A549 (cell line): Measurements from ENCODE around the gene ATP2C2.

ENCODE experiments used
- BHLHE40 ChIP-seq: IDR thresholded peaks from 2 replicates; pipeline ENCODE4 v1.6.1; 2012; ENCODE audit warnings: low read depth, low read length, inconsistent platforms
- EHMT2 ChIP-seq: fragments of 200-600 bp; sonication (generic); IDR thresholded peaks from 2 replicates; pipeline ENCODE4 v1.6.1; 2016; ENCODE audit warnings: antibody characterized with exemption, low read depth, mild to moderate bottlenecking, moderate library complexity
- EP300 ChIP-seq, 2 experiments: fragments of >200 bp; sonication (Bioruptor Twin); formaldehyde crosslinking; IDR thresholded peaks; 2 replicates in 1 of 2; 3 replicates in 1 of 2; pipeline ENCODE4 v1.6.1; 2016 to 2017
- HOXB13 ChIP-seq: fragments of 250-450 bp; sonication (Bioruptor Pico); IDR thresholded peaks from 2 replicates; pipeline ENCODE4 v1.5.0; 2020; ENCODE audit warnings: low read depth, mild to moderate bottlenecking, moderate library complexity
- JUN ChIP-seq, 2 experiments: fragments of >200 bp; sonication (Bioruptor Twin); formaldehyde crosslinking; IDR thresholded peaks; 2 replicates in 1 of 2; 3 replicates in 1 of 2; pipeline ENCODE4 v1.6.1; 2016 to 2017
- KDM1A ChIP-seq: fragments of 200-600 bp; sonication (generic); IDR thresholded peaks from 2 replicates; pipeline ENCODE4 v1.6.1; 2016; ENCODE audit warnings: low read depth, mild to moderate bottlenecking
- MAZ ChIP-seq: fragments of 150-350 bp; IDR thresholded peaks from 2 replicates; pipeline ENCODE4 v1.6.1; 2014; ENCODE audit warnings: antibody characterized with exemption, low read depth, low read length, borderline replicate concordance
- RAD21 ChIP-seq, 2 experiments: fragments of >200 bp in 1 of 2; sonication (Bioruptor Twin) in 1 of 2; formaldehyde crosslinking in 1 of 2; IDR thresholded peaks in 1 of 2; conservative IDR thresholded peaks in 1 of 2; 2 replicates in 1 of 2; 3 replicates in 1 of 2; pipeline ENCODE4 v1.6.1; 2012 to 2018; ENCODE audit warnings: inconsistent platforms in 1 of 2
- RFX5 ChIP-seq: fragments of 450-650 bp; IDR thresholded peaks from 2 replicates; pipeline ENCODE4 v1.7.1; 2014; ENCODE audit warnings: antibody characterized with exemption, mild to moderate bottlenecking, moderate library complexity
- SMC3 ChIP-seq: fragments of >200 bp; sonication (Bioruptor Twin); formaldehyde crosslinking; IDR thresholded peaks from 3 replicates; pipeline ENCODE4 v1.6.1; 2018; ENCODE audit warnings: inconsistent platforms
- TF ChIP-seq, protein P1 (sequence below): fragments of >200 bp; sonication (Bioruptor Twin); formaldehyde crosslinking; IDR thresholded peaks from 3 replicates; pipeline ENCODE4 v1.5.1; 2016
- TF ChIP-seq, protein P2 (sequence below): IDR thresholded peaks from 2 replicates; pipeline ENCODE4 v1.6.1; 2012

- TF ChIP-seq, protein P1, sequence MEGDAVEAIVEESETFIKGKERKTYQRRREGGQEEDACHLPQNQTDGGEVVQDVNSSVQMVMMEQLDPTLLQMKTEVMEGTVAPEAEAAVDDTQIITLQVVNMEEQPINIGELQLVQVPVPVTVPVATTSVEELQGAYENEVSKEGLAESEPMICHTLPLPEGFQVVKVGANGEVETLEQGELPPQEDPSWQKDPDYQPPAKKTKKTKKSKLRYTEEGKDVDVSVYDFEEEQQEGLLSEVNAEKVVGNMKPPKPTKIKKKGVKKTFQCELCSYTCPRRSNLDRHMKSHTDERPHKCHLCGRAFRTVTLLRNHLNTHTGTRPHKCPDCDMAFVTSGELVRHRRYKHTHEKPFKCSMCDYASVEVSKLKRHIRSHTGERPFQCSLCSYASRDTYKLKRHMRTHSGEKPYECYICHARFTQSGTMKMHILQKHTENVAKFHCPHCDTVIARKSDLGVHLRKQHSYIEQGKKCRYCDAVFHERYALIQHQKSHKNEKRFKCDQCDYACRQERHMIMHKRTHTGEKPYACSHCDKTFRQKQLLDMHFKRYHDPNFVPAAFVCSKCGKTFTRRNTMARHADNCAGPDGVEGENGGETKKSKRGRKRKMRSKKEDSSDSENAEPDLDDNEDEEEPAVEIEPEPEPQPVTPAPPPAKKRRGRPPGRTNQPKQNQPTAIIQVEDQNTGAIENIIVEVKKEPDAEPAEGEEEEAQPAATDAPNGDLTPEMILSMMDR = no peak
- TF ChIP-seq, protein P2, sequence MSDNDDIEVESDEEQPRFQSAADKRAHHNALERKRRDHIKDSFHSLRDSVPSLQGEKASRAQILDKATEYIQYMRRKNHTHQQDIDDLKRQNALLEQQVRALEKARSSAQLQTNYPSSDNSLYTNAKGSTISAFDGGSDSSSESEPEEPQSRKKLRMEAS = no peak
- TF ChIP-seq MAZ = no peak
- no peak for TF ChIP-seq HOXB13 (CRISPR knock-in tag)
- no peak for TF ChIP-seq KDM1A
- no peak for TF ChIP-seq JUN (IDR thresholded peaks at IDR 0.05)
- no peak for TF ChIP-seq SMC3
- no peak for TF ChIP-seq RFX5
- TF ChIP-seq EP300 (IDR thresholded peaks at IDR 0.05) = no peak
- TF ChIP-seq EHMT2 = no peak
- TF ChIP-seq BHLHE40 = no peak
- TF ChIP-seq RAD21 (conservative IDR thresholded peaks at IDR 0.05 in 1 of 2, IDR thresholded peaks at IDR 0.05 in 1 of 2) = no peak
These were observed 40.3 kb upstream of the ATP2C2 start for GRCh38 chr16:84327926-84328505.
